ENCODE data around the gene PDPK1. TPM values are rescaled to one million over a fixed set of nuclear protein-coding genes. Genes with fewer than 3 reads are reported as not detected.

PDPK1 gene
- total and polyA plus RNA-seq, 11 donors, result 12.3 to 54.1 (median 35.7) TPM

DNA sequence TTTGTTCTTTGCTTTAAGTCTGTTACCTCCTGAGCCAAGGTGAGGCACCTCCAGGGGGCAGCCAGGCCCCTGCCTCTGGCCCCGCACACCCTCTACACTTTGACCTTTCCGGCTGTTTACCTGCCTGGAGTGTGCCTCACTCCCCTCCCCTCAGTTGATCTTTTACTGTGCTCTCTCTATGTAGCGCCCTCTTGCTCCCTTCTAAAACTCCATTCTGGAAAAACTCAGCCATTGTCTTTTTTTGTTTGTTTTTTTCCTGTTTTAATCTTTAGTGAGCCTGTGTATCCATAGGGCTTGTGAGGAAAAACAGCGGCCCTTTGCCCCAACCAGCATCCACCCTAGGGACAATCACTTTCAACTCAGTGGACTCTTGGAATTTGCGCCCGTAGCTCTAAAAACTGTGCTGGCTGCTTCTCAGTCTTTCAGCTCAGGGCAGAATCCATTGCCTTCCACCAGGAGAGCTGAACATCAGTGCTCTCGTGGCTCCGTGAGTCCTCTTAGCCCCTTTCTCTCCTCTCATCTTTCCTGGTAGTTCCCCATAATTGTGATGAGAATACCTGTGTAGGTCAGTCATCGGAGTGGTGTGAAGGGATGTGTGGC, 13.4 kb upstream of the PDPK1 start:
- ATAC-seq (no peak), DNase-seq (peak in 1 of 5 donors; percentile 6)
- Histone ChIP-seq H3K27ac (no peak overlapping the region), H3K27me3 (no peaks in the 10 kb centered on the region), H3K4me1 (peaks cover 4 to 16% (median 14%) of the 10 kb centered on the region in 12 donors), H3K36me3 (peaks cover 0 to 76% (median 61%) of the 10 kb centered on the region in 9 donors), H3K4me3 (no peak overlapping the region), H3K9me3 (no peaks in the 10 kb centered on the region)
- intact Hi-C loops (cut with DNase I), result no loop called here
- WGBS, 4 donors, result 92 to 95% (median 94%) methylated on average over 9 of the region's 9 CpGs
- no peak for TF ChIP-seq POLR2A (IDR thresholded peaks at IDR 0.05)
- TF ChIP-seq, protein P1, sequence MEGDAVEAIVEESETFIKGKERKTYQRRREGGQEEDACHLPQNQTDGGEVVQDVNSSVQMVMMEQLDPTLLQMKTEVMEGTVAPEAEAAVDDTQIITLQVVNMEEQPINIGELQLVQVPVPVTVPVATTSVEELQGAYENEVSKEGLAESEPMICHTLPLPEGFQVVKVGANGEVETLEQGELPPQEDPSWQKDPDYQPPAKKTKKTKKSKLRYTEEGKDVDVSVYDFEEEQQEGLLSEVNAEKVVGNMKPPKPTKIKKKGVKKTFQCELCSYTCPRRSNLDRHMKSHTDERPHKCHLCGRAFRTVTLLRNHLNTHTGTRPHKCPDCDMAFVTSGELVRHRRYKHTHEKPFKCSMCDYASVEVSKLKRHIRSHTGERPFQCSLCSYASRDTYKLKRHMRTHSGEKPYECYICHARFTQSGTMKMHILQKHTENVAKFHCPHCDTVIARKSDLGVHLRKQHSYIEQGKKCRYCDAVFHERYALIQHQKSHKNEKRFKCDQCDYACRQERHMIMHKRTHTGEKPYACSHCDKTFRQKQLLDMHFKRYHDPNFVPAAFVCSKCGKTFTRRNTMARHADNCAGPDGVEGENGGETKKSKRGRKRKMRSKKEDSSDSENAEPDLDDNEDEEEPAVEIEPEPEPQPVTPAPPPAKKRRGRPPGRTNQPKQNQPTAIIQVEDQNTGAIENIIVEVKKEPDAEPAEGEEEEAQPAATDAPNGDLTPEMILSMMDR (IDR thresholded peaks at IDR 0.05), result no peak

DNA sequence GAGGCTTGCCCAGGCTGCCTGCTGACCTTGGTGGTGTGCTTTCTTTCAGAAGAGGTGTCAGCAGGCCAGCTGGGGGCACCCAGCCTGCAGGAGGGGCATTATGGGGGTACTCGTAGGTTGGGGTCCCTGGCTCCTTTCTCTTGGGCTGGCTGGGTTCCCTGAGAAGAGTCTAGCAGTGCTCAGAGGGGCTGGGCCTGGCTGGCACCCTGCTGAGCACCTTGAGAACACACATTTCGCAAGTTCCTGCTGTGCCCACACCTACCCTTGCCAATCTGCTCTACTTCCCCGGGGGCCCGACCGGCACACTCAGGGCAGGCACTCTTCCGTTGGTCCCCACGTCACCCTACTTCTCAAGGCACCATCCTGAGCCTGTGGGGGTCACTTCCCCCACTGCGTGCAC, 11.7 kb upstream of the PDPK1 start:
- TF ChIP-seq, protein P1 (IDR thresholded peaks at IDR 0.05), result no peak
- TF ChIP-seq POLR2A (IDR thresholded peaks at IDR 0.05), result no peak
- no peaks in the 10 kb centered on the region for H3K9me3 ChIP-seq
- WGBS, 4 donors, result 78 to 91% (median 89%) methylated on average over 8 of the region's 8 CpGs
- no peak overlapping the region for H3K27ac ChIP-seq
- peaks cover 0 to 10% (median 4%) of the 10 kb centered on the region in 12 donors for H3K4me1 ChIP-seq
- intact Hi-C loops (cut with DNase I), result no loop called here
- ATAC-seq (no peak), DNase-seq (peak in 1 of 5 donors; percentile 48)
- peaks cover 0 to 83% (median 62%) of the 10 kb centered on the region in 9 donors for H3K36me3 ChIP-seq
- H3K27me3 ChIP-seq, result no peaks in the 10 kb centered on the region
- H3K4me3 ChIP-seq, result no peak overlapping the region

- Histone ChIP-seq H3K27ac (no peak overlapping the region), H3K9me3 (no peaks in the 10 kb centered on the region), H3K4me3 (no peak overlapping the region), H3K4me1 (peaks cover 0 to 11% (median 6%) of the 10 kb centered on the region in 12 donors), H3K36me3 (peaks cover 0 to 80% (median 60%) of the 10 kb centered on the region in 9 donors), H3K27me3 (no peaks in the 10 kb centered on the region)
- TF ChIP-seq, protein P1 (IDR thresholded peaks at IDR 0.05), result no peak
- 89 to 94% (median 90%) methylated on average over 9 to 12 of the region's 12 CpGs for WGBS, 4 donors
- intact Hi-C loops (cut with DNase I), result no loop called here
- DNase-seq (peak in 1 of 5 donors; percentile 54), ATAC-seq (no peak)
These were observed 10.6 kb upstream of the PDPK1 start for GRCh38 chr16:2527071-2527783.

- peaks cover 0 to 13% (median 7%) of the 10 kb centered on the region in 12 donors for H3K4me1 ChIP-seq
- no peak for ATAC-seq
- H3K9me3 ChIP-seq, result no peaks in the 10 kb centered on the region
- H3K36me3 ChIP-seq, result peaks cover 0 to 74% (median 56%) of the 10 kb centered on the region in 9 donors
- no peaks in the 10 kb centered on the region for H3K27me3 ChIP-seq
- TF ChIP-seq POLR2A (IDR thresholded peaks at IDR 0.05), result no peak
- TF ChIP-seq, protein P1 (IDR thresholded peaks at IDR 0.05), result no peak
- DNase-seq, result peak in 2 of 5 donors; percentile 35 to 48
- no peak overlapping the region for H3K4me3 ChIP-seq
- intact Hi-C loops (cut with DNase I), result no loop called here
- no peak overlapping the region for H3K27ac ChIP-seq
- WGBS, 4 donors, result 94 to 99% (median 97%) methylated on average over 12 to 24 of the region's 24 CpGs; no CpG with 5 or more reads in 1 of the 4 donors
These were observed 10.1 kb upstream of the PDPK1 start for GRCh38 chr16:2527784-2528100.

Data from heart left ventricle (tissue), 16 donors.